Measurements from ENCODE around the gene RGS12. TPM values are rescaled to one million over a fixed set of nuclear protein-coding genes. Genes with fewer than 3 reads are reported as not detected.

RGS12 gene
- total and polyA plus RNA-seq, 2 of the 8 experiments (the other 6 are each of a cell fraction or from before 2014, with no cell fraction given), result 6.0 to 16.4 TPM

- TF ChIP-seq CBX8 (IDR thresholded peaks at IDR 0.05; ENCODE audit: borderline replicate concordance, low read depth, low read length), result no peak
- no peak for TF ChIP-seq TAF7 (optimal IDR thresholded peaks at IDR 0.05; ENCODE audit: borderline replicate concordance, low read depth, low read length)
- TF ChIP-seq EZH2 (IDR thresholded peaks at IDR 0.05; ENCODE audit: low read depth, low read length, severe bottlenecking), result no peak
- TF ChIP-seq JUND (IDR thresholded peaks at IDR 0.05; ENCODE audit: low read length), result no peak
- TF ChIP-seq NRF1 (IDR thresholded peaks at IDR 0.05; ENCODE audit: low read depth, low read length), result no peak
- no peak for TF ChIP-seq SP2 (IDR thresholded peaks at IDR 0.05; ENCODE audit: low read length)
Measured at GRCh38 chr4:3336382-3337356, 43.8 kb downstream of the RGS12 start (continued).

Measured in H1 (cell line).